ENCODE data around the gene TNFRSF6B. TPM values are rescaled to one million over a fixed set of nuclear protein-coding genes. Genes with fewer than 3 reads are reported as not detected.

TNFRSF6B gene
- total RNA-seq, 4 donors from 2014 or later: 2.1 to 16.1 (median 11.1) TPM

DNA sequence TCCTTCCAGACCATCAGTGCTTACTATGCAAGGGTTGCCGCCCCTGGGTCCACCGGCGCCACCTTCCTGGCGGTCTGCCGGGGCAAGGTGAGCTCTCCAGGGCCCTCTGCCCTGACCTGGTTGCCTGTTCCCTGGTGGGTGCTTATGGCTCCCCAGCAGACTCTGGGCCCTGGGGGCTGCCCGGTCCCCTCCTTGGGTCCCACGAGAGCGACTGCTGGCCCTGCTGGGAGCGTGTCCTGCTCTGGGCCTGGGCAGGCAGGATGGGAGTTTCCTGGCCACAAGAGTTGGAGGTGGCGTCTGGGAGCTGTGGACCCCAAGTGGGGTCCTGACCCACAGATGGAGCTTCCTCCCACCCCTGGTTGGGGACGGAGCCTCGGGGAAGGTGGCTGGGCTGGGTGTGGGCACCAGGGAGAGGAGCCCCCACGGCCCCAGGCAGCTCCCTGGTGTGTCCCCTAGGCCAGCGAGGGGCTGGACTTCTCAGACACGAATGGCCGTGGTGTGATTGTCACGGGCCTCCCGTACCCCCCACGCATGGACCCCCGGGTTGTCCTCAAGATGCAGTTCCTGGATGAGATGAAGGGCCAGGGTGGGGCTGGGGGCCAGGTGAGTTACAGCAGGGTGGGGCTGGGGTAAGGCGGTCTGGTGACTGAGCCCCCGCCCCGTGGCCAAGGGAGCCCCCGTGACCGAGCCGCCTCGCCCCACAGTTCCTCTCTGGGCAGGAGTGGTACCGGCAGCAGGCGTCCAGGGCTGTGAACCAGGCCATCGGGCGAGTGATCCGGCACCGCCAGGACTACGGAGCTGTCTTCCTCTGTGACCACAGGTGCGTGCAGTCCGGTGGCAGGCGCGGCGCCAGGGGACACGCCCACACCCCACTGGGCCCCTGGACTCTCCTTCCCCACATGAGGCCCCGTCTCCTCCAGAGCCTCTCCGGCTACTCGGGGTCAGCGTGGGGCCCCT lies 7.1 kb upstream of the TNFRSF6B start:
- no peaks in the 10 kb centered on the region for H3K27me3 ChIP-seq
- no peak for DNase-seq (ENCODE audit: low spot score in 2 of 2)
- no peaks in the 10 kb centered on the region for H3K36me3 ChIP-seq
- H3K27ac ChIP-seq: peak overlapping the region; percentile 1
- WGBS: 80% methylated on average over 7 of the region's 44 CpGs
- H3K4me3 ChIP-seq: no peak overlapping the region
- H3K4me1 ChIP-seq: peaks cover 71% of the 10 kb centered on the region
- no peak for TF ChIP-seq POLR2AphosphoS5 (IDR thresholded peaks at IDR 0.05)
- H3K9me3 ChIP-seq: no peaks in the 10 kb centered on the region

DNA sequence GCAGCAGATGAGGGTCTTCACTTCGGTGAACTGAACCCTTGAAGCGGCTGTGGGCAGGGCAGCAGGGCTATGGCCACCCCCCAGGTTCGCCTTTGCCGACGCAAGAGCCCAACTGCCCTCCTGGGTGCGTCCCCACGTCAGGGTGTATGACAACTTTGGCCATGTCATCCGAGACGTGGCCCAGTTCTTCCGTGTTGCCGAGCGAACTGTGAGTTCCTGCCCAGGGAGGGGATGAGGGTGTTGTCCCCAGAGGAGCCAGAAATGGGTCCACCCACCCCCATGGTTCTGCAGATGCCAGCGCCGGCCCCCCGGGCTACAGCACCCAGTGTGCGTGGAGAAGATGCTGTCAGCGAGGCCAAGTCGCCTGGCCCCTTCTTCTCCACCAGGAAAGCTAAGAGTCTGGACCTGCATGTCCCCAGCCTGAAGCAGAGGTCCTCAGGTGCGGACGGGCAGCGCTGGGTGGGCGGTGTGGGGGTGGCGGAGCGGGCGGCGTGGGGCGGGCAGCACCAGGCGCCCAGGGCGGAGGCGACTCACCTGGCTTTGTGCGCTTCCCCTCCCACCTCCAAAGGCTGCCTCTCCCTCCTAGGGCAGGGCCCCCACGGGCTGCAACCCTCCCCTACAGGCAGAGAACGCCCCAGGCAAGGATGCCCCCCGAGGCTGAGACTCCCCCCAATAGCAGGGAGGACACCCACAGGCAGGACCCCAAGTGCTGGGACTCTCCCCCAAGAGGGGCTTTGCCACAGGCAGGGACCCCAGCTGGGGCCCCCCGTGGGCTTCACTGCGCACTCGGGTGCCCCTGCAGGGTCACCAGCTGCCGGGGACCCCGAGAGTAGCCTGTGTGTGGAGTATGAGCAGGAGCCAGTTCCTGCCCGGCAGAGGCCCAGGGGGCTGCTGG lies 6.2 kb upstream of the TNFRSF6B start:
- 41% methylated on average over 10 of the region's 40 CpGs for WGBS
- H3K9me3 ChIP-seq: no peaks in the 10 kb centered on the region
- peaks cover 78% of the 10 kb centered on the region for H3K4me1 ChIP-seq
- H3K36me3 ChIP-seq: no peaks in the 10 kb centered on the region
- no peak overlapping the region for H3K27ac ChIP-seq
- no peak overlapping the region for H3K4me3 ChIP-seq
- DNase-seq (ENCODE audit: low spot score in 2 of 2): no peak
- TF ChIP-seq POLR2AphosphoS5 (IDR thresholded peaks at IDR 0.05): no peak
- no peak for TF ChIP-seq EP300 (IDR thresholded peaks at IDR 0.05)
- no peak for TF ChIP-seq POLR2A (IDR thresholded peaks at IDR 0.05)
- TF ChIP-seq, protein P1, sequence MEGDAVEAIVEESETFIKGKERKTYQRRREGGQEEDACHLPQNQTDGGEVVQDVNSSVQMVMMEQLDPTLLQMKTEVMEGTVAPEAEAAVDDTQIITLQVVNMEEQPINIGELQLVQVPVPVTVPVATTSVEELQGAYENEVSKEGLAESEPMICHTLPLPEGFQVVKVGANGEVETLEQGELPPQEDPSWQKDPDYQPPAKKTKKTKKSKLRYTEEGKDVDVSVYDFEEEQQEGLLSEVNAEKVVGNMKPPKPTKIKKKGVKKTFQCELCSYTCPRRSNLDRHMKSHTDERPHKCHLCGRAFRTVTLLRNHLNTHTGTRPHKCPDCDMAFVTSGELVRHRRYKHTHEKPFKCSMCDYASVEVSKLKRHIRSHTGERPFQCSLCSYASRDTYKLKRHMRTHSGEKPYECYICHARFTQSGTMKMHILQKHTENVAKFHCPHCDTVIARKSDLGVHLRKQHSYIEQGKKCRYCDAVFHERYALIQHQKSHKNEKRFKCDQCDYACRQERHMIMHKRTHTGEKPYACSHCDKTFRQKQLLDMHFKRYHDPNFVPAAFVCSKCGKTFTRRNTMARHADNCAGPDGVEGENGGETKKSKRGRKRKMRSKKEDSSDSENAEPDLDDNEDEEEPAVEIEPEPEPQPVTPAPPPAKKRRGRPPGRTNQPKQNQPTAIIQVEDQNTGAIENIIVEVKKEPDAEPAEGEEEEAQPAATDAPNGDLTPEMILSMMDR (IDR thresholded peaks at IDR 0.05): no peak
- H3K27me3 ChIP-seq: no peaks in the 10 kb centered on the region

DNA sequence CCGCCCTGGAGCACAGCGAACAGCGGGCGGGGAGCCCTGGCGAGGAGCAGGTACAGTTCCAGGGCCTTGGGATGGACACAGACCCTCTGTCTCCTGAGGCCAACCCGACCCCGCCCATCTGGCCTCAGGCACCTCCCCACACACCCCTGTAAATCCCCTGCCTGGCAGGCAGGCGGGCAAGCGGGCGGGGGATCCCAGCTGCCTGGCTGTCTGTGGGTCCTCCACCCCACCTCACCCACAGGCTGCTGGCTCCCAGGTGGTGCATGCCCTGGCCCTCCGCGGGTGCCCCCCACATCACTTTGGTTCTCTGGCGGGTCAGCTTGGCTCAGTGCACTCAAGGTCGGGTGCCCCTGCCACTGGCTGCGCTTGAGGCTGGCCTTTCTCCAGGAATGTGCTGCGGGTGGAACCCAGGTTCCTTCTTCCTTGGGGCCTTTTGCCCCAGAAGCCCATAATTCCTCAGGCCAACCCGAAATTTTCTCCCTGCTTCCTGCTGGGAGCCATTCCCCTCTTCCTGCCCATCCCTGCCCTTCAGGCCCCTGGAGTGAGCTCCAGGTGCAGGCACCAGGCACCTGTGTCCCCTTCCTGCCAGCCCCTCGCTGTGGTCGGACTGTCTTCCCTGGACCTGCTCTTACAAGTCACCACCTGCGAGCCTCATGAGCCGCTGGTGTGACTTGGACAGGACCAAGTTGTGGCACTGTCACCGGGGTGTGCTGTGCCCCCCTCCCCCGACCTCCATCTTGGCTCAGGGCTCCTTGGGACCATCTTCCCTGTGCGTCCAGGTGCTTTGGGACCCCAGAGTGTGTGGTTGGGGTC lies 5.3 kb upstream of the TNFRSF6B start:
- Histone ChIP-seq H3K4me1 (peaks cover 78% of the 10 kb centered on the region), H3K36me3 (no peaks in the 10 kb centered on the region), H3K27me3 (no peaks in the 10 kb centered on the region), H3K27ac (peak overlapping the region; percentile 3), H3K9me3 (no peaks in the 10 kb centered on the region), H3K4me3 (no peak overlapping the region)
- 65% methylated on average over 16 of the region's 24 CpGs for WGBS
- no peak for TF ChIP-seq EP300 (IDR thresholded peaks at IDR 0.05)
- TF ChIP-seq, protein P1 (IDR thresholded peaks at IDR 0.05): no peak
- no peak for TF ChIP-seq POLR2AphosphoS5 (IDR thresholded peaks at IDR 0.05)
- no peak for TF ChIP-seq POLR2A (IDR thresholded peaks at IDR 0.05)
- DNase-seq (ENCODE audit: low spot score in 2 of 2): peak in 1 of 2 donors; percentile 62

DNA sequence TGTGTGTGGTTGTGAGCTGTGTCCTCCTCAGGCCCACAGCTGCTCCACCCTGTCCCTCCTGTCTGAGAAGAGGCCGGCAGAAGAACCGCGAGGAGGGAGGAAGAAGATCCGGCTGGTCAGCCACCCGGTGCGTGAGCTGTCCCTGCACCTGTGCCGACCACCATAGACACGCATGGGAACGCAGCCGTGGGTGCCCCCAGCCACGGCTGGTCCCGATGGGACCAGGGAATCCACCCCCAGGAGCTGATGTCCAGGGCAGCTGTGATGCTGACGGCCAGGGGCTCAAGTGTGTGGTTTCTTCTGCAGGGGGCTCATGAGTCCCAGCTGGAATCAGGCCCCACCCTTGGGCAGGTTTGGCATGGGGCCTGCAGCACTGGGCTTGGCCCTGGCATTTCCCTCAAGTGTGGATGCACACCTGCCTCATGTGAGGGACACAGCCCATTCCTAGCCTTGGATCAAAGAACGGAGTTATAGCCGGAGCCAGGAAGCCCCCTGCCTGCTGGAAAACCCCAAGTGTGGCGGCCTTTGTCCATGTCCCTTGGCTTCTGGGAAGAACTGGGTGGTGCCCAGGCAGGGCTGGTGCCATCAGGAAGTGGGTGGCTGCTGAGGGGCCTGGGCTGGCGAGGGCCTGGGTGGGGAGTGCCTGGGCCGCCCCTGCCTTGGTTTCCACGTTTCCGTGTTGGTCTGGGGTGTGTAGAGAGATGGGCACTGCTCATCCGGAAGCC lies 4.6 kb upstream of the TNFRSF6B start:
- no peaks in the 10 kb centered on the region for H3K9me3 ChIP-seq
- peaks cover 78% of the 10 kb centered on the region for H3K4me1 ChIP-seq
- H3K27me3 ChIP-seq: no peaks in the 10 kb centered on the region
- TF ChIP-seq POLR2AphosphoS5 (IDR thresholded peaks at IDR 0.05) (no peak), POLR2A (IDR thresholded peaks at IDR 0.05) (no peak), EP300 (IDR thresholded peaks at IDR 0.05) (no peak)
- TF ChIP-seq, protein P1 (IDR thresholded peaks at IDR 0.05): no peak
- 73% methylated on average over 9 of the region's 21 CpGs for WGBS
- H3K4me3 ChIP-seq: no peak overlapping the region
- peak in 1 of 2 donors; percentile 62 for DNase-seq (ENCODE audit: low spot score in 2 of 2)
- no peaks in the 10 kb centered on the region for H3K36me3 ChIP-seq
- H3K27ac ChIP-seq: peak overlapping the region; percentile 20

All from suprapubic skin (tissue), 4 donors.